K562 (cell line): ENCODE data around the gene CCR9. TPM values are rescaled to one million over a fixed set of nuclear protein-coding genes. Genes with fewer than 3 reads are reported as not detected.
A peak's percentile ranks its signal among the peaks of the same experiment; 100 is the strongest.

Experiments
- ATAC-seq: fragments of 200-7000 bp; cut with Tn5 transposase; 3 replicates; pipeline ENCODE4 v1.9.1; 2020; ENCODE audit warnings: moderate library complexity
- BruUV-seq: library from RNA; stranded (reverse); fragments of 400-500 nt; replicated peaks from 2 replicates; lab custom pipeline; 2021; lab: Mats Ljungman, UMichigan
- CTCF ChIA-PET: fragments of 300-600 bp; formaldehyde crosslinking; extraction: SDS; loops from one replicate; lab custom pipeline; 2021; ENCODE audit warnings: low intra/inter-chr PET ratio; lab: Yijun Ruan, JAX
- POLR2A ChIA-PET: fragments of 300-600, 350-650 bp; sonication (Branson Sonifier 250); formaldehyde crosslinking; extraction: SDS; loops from one replicate; lab custom pipeline; 2021; ENCODE audit warnings: antibody characterized with exemption, inconsistent platforms; lab: Yijun Ruan, JAX
- DNase-seq, 4 experiments: peaks; one replicate each; pipeline versions ENCODE4 v3.0.0 to v3.0.0-alpha.2; 2011 to 2018; ENCODE audit warnings: low spot score in 3 of 4, mixed read lengths in 3 of 4; ENCODE audit errors: extremely low read depth in 1 of 4
- FAIRE-seq: peaks from 2 replicates; lab custom pipeline; 2011; peaks lifted over from hg19 to GRCh38; lab: Jason Lieb, UNC
- H2AFZ ChIP-seq: 2 replicates; pipeline ENCODE4 v1.6.0; 2011; ENCODE audit warnings: low read depth, low read length, control low read depth, inconsistent platforms
- H3K27ac ChIP-seq: fragments of 200-600 bp; 3 replicates; pipeline ENCODE4 v1.8.0; 2011; ENCODE audit warnings: low read depth, mild to moderate bottlenecking, control low read depth, inconsistent platforms, low read length, moderate library complexity, mixed read lengths; ENCODE audit errors: extremely low read depth
- H3K27me3 ChIP-seq, 2 experiments: fragments of 300-600 bp in 1 of 2; 2 replicates in 1 of 2; 3 replicates in 1 of 2; pipeline versions ENCODE4 v1.6.0 to v1.8.0; 2011; ENCODE audit warnings: inconsistent platforms in 2 of 2, low read length in 2 of 2, mild to moderate bottlenecking in 1 of 2, mixed read lengths in 1 of 2, moderate library complexity in 1 of 2; ENCODE audit not compliant: control insufficient read depth in 2 of 2, insufficient read depth in 2 of 2
- H3K36me3 ChIP-seq: fragments of 300-600 bp; 3 replicates; pipeline ENCODE4 v1.8.0; 2011; ENCODE audit warnings: mild to moderate bottlenecking, low read length, inconsistent platforms; ENCODE audit not compliant: control insufficient read depth, insufficient read depth
- H3K4me1 ChIP-seq, 2 experiments: fragments of 200-600 bp in 1 of 2; replicated peaks in 1 of 2; 2 replicates in 1 of 2; 3 replicates in 1 of 2; pipeline versions ENCODE4 v1.5.1 to v1.8.0; 2011; ENCODE audit warnings: inconsistent platforms in 2 of 2, low read length in 2 of 2, mild to moderate bottlenecking in 1 of 2, mixed read lengths in 1 of 2, moderate library complexity in 1 of 2; ENCODE audit not compliant: control insufficient read depth in 2 of 2, insufficient read depth in 2 of 2
- H3K4me2 ChIP-seq: 2 replicates; pipeline ENCODE4 v1.6.1; 2011; ENCODE audit warnings: low read length, control low read depth, inconsistent platforms, mixed read lengths; ENCODE audit not compliant: insufficient read depth
- H3K4me3 ChIP-seq: fragments of 200-600 bp; sonication (generic), shearing (Covaris generic); 2 replicates; pipeline ENCODE4 v1.5.1; 2016; ENCODE audit warnings: control low read depth, inconsistent platforms
- H3K79me2 ChIP-seq: fragments of 200-600 bp; 3 replicates; pipeline ENCODE4 v1.8.0; 2011; ENCODE audit warnings: low read length, inconsistent platforms; ENCODE audit not compliant: control insufficient read depth, insufficient read depth
- H3K9ac ChIP-seq, 2 experiments: 2 replicates each; pipeline versions ENCODE4 v1.6.0 to v1.6.1; 2011; ENCODE audit warnings: low read depth in 2 of 2, low read length in 2 of 2, control low read depth in 1 of 2, inconsistent platforms in 1 of 2, mild to moderate bottlenecking in 1 of 2, mixed read lengths in 1 of 2; ENCODE audit not compliant: insufficient read depth in 1 of 2
- H3K9me1 ChIP-seq: one replicate; pipeline ENCODE4 v1.6.0; 2011; ENCODE audit warnings: inconsistent platforms, mild to moderate bottlenecking, low read length, moderate library complexity; ENCODE audit not compliant: control insufficient read depth, insufficient read depth
- H3K9me3 ChIP-seq: replicated peaks from 2 replicates; pipeline ENCODE4 v1.5.1; 2011; ENCODE audit warnings: low read depth, low read length, inconsistent platforms; ENCODE audit not compliant: control insufficient read depth, insufficient read depth
- H4K20me1 ChIP-seq: replicated peaks from 2 replicates; pipeline ENCODE4 v1.6.1; 2011; ENCODE audit warnings: low read length, inconsistent platforms, mixed read lengths; ENCODE audit not compliant: control insufficient read depth, insufficient read depth
- ATF7 ChIP-seq: fragments of 450-650 bp; IDR thresholded peaks from 2 replicates; pipeline ENCODE4 v1.7.1; 2014; ENCODE audit warnings: mild to moderate bottlenecking, moderate library complexity
- KLF16 ChIP-seq: IDR thresholded peaks from 2 replicates; pipeline ENCODE4 v1.6.1; 2016; ENCODE audit warnings: antibody characterized with exemption
- RAD21 ChIP-seq, 2 experiments: fragments of 250-450 bp in 1 of 2; fragments of 450-650 bp in 1 of 2; sonication (Bioruptor Pico) in 1 of 2; formaldehyde crosslinking in 1 of 2; IDR thresholded peaks in 1 of 2; conservative IDR thresholded peaks in 1 of 2; 2 replicates each; pipeline versions ENCODE4 v1.4.0 to v1.8.0; 2020 to 2022; ENCODE audit warnings: mild to moderate bottlenecking in 2 of 2, moderate library complexity in 1 of 2
- TGIF2 ChIP-seq: sonication (generic); formaldehyde crosslinking; IDR thresholded peaks from 2 replicates; pipeline ENCODE4 v1.8.1; 2022; ENCODE audit warnings: mild to moderate bottlenecking, missing genetic modification reagents, moderate library complexity
- TRIM24 ChIP-seq, 2 experiments: fragments of 450-650 bp; IDR thresholded peaks; 2 replicates each; pipeline ENCODE4 v1.6.1; 2016
- WGBS: fragments of 100-300 bp; shearing (Covaris generic); methylation state at CpG from one replicate; pipeline ENCODE4 v1.1.6; 2016; ENCODE audit warnings: low coverage, mixed read lengths; ENCODE audit not compliant: insufficient coverage; ENCODE audit errors: missing lambda C conversion rate; 5-methylcytosine and 5-hydroxymethylcytosine counted together
- in situ Hi-C: fragments of 300-500 bp; cut with MboI; formaldehyde crosslinking; loops from 4 replicates; pipeline ENCODE4 v1.15.0; 2018; ENCODE audit warnings: inconsistent platforms, mixed read lengths
- intact Hi-C: fragments of 100-400 bp; cut with micrococcal nuclease; formaldehyde crosslinking; loops from 2 replicates; pipeline ENCODE4 v1.14.2; 2022
- polyA plus RNA-seq, 8 experiments: library from polyadenylated mRNA; depleted of rRNA in 4 of 8; stranded (reverse) in 5 of 8; unstranded in 3 of 8; fragments of >200 nt; fragmentation: Nextera tagmentation in 2 of 8; fragmentation: Illumina TruSeq in 1 of 8; extraction: Ambion mirVana in 2 of 8; extraction: Trizol in 1 of 8; gene quantifications; 2 replicates each; pipeline versions ENCODE4 v1.2.1 to v1.2.3, GENCODE V29; 2011 to 2014; ENCODE audit warnings: inconsistent platforms in 1 of 8, missing spikeins in 1 of 8
- total RNA-seq, 7 experiments: library from RNA; depleted of rRNA in 6 of 7; stranded (reverse); fragments of >200 nt in 6 of 7; fragmentation: Illumina TruSeq in 2 of 7; extraction: Trizol in 2 of 7; gene quantifications; 2 replicates each; pipeline versions ENCODE4 v1.2.1 to v1.2.3, GENCODE V29; 2011 to 2021; ENCODE audit warnings: low replicate concordance in 1 of 7
- TF ChIP-seq, protein P1 (sequence below): fragments of 450-650 bp; IDR thresholded peaks from one replicate; pipeline ENCODE4 v1.6.1; 2018; ENCODE audit warnings: mild to moderate bottlenecking, moderate library complexity; ENCODE audit not compliant: partially characterized antibody
- TF ChIP-seq, protein P2 (sequence below): IDR thresholded peaks from 2 replicates; pipeline ENCODE4 v1.6.1; 2011; ENCODE audit warnings: borderline replicate concordance, low read depth, mild to moderate bottlenecking, moderate library complexity, low read length; ENCODE audit not compliant: insufficient read depth, poor library complexity, severe bottlenecking
- TF ChIP-seq, protein P3 (sequence below), 3 experiments: IDR thresholded peaks in 2 of 3; conservative IDR thresholded peaks in 1 of 3; 2 replicates each; pipeline ENCODE4 v1.5.1; 2011 to 2012; ENCODE audit warnings: low read length in 3 of 3, mild to moderate bottlenecking in 3 of 3, control low read depth in 2 of 3, improper control_type of control experiment in 1 of 3, inconsistent platforms in 1 of 3, low read depth in 1 of 3, mixed read lengths in 1 of 3, moderate library complexity in 1 of 3; ENCODE audit not compliant: insufficient read depth in 2 of 3

CCR9 gene
- total and polyA plus RNA-seq, 9 of the 15 experiments (the other 6 are each of a cell fraction or from before 2014, with no cell fraction given) = not detected

DNA sequence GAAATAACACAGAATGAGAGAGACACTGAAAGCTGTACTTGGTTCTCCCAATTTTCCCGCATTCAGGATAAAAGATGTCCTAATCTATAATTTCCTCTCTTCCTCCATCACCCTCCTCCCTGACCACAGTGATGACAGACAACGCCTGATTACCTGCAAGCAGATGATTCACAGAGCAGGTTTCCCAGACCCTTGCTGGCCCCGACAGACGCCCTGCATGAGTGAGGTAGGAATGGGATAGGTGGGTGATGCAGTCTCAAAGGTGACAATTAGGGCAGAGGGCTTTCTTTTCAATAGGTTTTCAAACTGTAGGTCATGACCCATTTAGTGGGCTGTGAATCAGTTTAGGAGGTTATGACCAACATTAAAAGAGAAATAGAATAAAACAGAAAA, 51.7 kb downstream of the CCR9 start:
- BruUV-seq = no TSS peak
- intact Hi-C loops = loop anchor here (1.0 to 10.0 kb wide), 2 partner anchors 141 to 903 kb away; no protein-coding TSS in a partner anchor
- Histone ChIP-seq H3K9me1 (no peaks in the 10 kb centered on the region), H3K9me3 (no peaks in the 10 kb centered on the region), H4K20me1 (no peaks in the 10 kb centered on the region), H3K36me3 (peaks cover 59% of the 10 kb centered on the region), H3K27ac (no peak overlapping the region), H2AFZ (no peak overlapping the region), H3K9ac (no peak overlapping the region), H3K4me3 (no peak overlapping the region), H3K79me2 (no peaks in the 10 kb centered on the region), H3K4me1 (peaks cover 4 to 6% of the 10 kb centered on the region in 2 experiments; a peak in 1 of 5 replicates), H3K27me3 (no peaks in the 10 kb centered on the region), H3K4me2 (no peak overlapping the region)
- in situ Hi-C loops = no loop called here
- DNase-seq = no peak
- CTCF ChIA-PET = interaction anchor here (0.6 to 7.6 kb wide), 3 partner anchors 141 to 900 kb away, joined by 3 to 123 read pairs (median 4); no protein-coding TSS in a partner anchor
- FAIRE-seq = no peak
- WGBS = 85% methylated on average over 4 of the region's 4 CpGs
- no peak for TF ChIP-seq TRIM24 (IDR thresholded peaks at IDR 0.05)
- POLR2A ChIA-PET = interaction anchor here (1.1 kb wide), 1 partner anchor 139 kb away, joined by 5 read pairs; no protein-coding TSS in a partner anchor
- ATAC-seq = no peak

DNA sequence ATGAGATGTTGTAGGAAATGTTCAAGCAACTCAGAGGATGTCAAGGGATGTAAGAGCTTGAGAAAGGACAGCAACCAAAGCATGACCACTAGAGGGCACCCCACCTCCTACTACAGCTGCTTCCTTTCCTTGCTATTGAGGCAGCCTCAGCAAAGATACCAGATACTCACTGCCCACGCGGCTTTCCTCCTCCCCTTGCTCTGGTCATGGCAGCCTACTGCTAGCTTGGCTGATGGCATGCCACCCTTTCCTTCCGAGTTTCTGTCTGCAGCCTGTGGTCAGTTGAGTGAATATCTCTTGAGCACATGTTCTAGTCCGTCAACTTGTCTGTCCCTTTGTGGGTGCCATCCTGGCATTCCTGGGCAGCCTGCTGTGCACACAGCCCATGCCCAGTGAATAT, 52.5 kb downstream of the CCR9 start:
- intact Hi-C loops (loop anchor here (1.0 to 10.0 kb wide), 2 partner anchors 140 to 904 kb away; no protein-coding TSS in a partner anchor), in situ Hi-C loops (no loop called here)
- no peaks in the 10 kb centered on the region for H4K20me1 ChIP-seq
- no peaks in the 10 kb centered on the region for H3K9me3 ChIP-seq
- no peak overlapping the region for H3K9ac ChIP-seq
- ChIA-PET CTCF (interaction anchor here (1.4 to 7.6 kb wide), 3 partner anchors 141 to 901 kb away, joined by 4 to 123 read pairs (median 4); no protein-coding TSS in a partner anchor), POLR2A (interaction anchor here (0.6 to 1.6 kb wide), 5 partner anchors 8 to 171 kb away, joined by 3 to 5 read pairs (median 5); no protein-coding TSS in a partner anchor)
- FAIRE-seq = peak; percentile 94
- peak; percentile 94 for ATAC-seq
- H2AFZ ChIP-seq = no peak overlapping the region
- peak; percentile 74 to 89 (median 79) for DNase-seq
- WGBS = 25% methylated on average over 4 of the region's 4 CpGs
- no peak overlapping the region for H3K27ac ChIP-seq
- H3K27me3 ChIP-seq = no peaks in the 10 kb centered on the region
- no peak overlapping the region for H3K4me2 ChIP-seq
- no peaks in the 10 kb centered on the region for H3K9me1 ChIP-seq
- H3K79me2 ChIP-seq = no peaks in the 10 kb centered on the region
- no TSS peak for BruUV-seq
- H3K36me3 ChIP-seq = peaks cover 52% of the 10 kb centered on the region
- H3K4me3 ChIP-seq = no peak overlapping the region
- H3K4me1 ChIP-seq = peaks cover 4 to 6% of the 10 kb centered on the region in 2 experiments; a peak in 1 of 5 replicates
- TF ChIP-seq RAD21 (CRISPR knock-in tag; conservative IDR thresholded peaks at IDR 0.05 in 1 of 2, IDR thresholded peaks at IDR 0.05 in 1 of 2) (peak; percentile 93 to 94), ATF7 (no peak), KLF16 (peak; percentile 46; the same call in 1 of the 2 replicates), TGIF2 (CRISPR knock-in tag) (no peak)
- TF ChIP-seq, protein P1, sequence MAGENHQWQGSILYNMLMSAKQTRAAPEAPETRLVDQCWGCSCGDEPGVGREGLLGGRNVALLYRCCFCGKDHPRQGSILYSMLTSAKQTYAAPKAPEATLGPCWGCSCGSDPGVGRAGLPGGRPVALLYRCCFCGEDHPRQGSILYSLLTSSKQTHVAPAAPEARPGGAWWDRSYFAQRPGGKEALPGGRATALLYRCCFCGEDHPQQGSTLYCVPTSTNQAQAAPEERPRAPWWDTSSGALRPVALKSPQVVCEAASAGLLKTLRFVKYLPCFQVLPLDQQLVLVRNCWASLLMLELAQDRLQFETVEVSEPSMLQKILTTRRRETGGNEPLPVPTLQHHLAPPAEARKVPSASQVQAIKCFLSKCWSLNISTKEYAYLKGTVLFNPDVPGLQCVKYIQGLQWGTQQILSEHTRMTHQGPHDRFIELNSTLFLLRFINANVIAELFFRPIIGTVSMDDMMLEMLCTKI = no peak
- TF ChIP-seq, protein P2, sequence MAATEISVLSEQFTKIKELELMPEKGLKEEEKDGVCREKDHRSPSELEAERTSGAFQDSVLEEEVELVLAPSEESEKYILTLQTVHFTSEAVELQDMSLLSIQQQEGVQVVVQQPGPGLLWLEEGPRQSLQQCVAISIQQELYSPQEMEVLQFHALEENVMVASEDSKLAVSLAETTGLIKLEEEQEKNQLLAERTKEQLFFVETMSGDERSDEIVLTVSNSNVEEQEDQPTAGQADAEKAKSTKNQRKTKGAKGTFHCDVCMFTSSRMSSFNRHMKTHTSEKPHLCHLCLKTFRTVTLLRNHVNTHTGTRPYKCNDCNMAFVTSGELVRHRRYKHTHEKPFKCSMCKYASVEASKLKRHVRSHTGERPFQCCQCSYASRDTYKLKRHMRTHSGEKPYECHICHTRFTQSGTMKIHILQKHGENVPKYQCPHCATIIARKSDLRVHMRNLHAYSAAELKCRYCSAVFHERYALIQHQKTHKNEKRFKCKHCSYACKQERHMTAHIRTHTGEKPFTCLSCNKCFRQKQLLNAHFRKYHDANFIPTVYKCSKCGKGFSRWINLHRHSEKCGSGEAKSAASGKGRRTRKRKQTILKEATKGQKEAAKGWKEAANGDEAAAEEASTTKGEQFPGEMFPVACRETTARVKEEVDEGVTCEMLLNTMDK = peak; percentile 41
- TF ChIP-seq, protein P3, sequence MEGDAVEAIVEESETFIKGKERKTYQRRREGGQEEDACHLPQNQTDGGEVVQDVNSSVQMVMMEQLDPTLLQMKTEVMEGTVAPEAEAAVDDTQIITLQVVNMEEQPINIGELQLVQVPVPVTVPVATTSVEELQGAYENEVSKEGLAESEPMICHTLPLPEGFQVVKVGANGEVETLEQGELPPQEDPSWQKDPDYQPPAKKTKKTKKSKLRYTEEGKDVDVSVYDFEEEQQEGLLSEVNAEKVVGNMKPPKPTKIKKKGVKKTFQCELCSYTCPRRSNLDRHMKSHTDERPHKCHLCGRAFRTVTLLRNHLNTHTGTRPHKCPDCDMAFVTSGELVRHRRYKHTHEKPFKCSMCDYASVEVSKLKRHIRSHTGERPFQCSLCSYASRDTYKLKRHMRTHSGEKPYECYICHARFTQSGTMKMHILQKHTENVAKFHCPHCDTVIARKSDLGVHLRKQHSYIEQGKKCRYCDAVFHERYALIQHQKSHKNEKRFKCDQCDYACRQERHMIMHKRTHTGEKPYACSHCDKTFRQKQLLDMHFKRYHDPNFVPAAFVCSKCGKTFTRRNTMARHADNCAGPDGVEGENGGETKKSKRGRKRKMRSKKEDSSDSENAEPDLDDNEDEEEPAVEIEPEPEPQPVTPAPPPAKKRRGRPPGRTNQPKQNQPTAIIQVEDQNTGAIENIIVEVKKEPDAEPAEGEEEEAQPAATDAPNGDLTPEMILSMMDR (IDR thresholded peaks at IDR 0.05 in 2 of 3, conservative IDR thresholded peaks at IDR 0.05 in 1 of 3; ENCODE audit: insufficient read depth in 2 of 3, low read depth in 1 of 3, low read length in 3 of 3) = peak; percentile 93 to 96 (median 95)
